Esophagus muscularis mucosa (tissue), 3 donors: ENCODE data around the gene CSNK1D.

ENCODE experiments used
- CTCF ChIP-seq, 3 experiments: fragments of 200-600 bp in 2 of 3; fragments of 450-650 bp in 1 of 3; sonication (generic) in 2 of 3; IDR thresholded peaks; one replicate each; pipeline ENCODE4 v1.5.1; 2017 to 2019; ENCODE audit warnings: antibody characterized with exemption in 3 of 3, mild to moderate bottlenecking in 2 of 3, moderate library complexity in 1 of 3
- EP300 ChIP-seq: sonication (generic); formaldehyde crosslinking; IDR thresholded peaks from one replicate; pipeline ENCODE4 v1.6.1; 2017; ENCODE audit warnings: antibody characterized with exemption

- TF ChIP-seq CTCF (IDR thresholded peaks at IDR 0.05) (no peak), EP300 (no peak)
Measured at GRCh38 chr17:82277851-82278250, 4.4 kb upstream of the CSNK1D start.
